T-cell (primary cell): Measurements from ENCODE around the gene EBF4. TPM values are rescaled to one million over a fixed set of nuclear protein-coding genes. Genes with fewer than 3 reads are reported as not detected.

Source experiments
- ATAC-seq, 4 experiments: fragments of 200-7000 bp in 3 of 4; fragments of 150-1000 bp in 1 of 4; cut with Tn5 transposase; replicated peaks in 1 of 4; 1 replicate in 3 of 4; 2 replicates in 1 of 4; pipeline ENCODE4 v1.10.0; 2021; ENCODE audit warnings: moderate library complexity in 3 of 4, mild to moderate bottlenecking in 2 of 4, moderate number of reproducible peaks in 1 of 4
- CTCF ChIA-PET, 2 donors: fragments of 300-600 bp; sonication (Branson Sonifier 250); formaldehyde crosslinking; loops; one replicate each; lab custom pipeline; 2022; ENCODE audit warnings: antibody characterized with exemption in 2 of 2; lab: Charles Lee
- POLR2A ChIA-PET, 2 donors: fragments of 300-600 bp; sonication (Branson Sonifier 250); formaldehyde crosslinking; loops; one replicate each; lab custom pipeline; 2022; ENCODE audit warnings: antibody characterized with exemption in 2 of 2; lab: Charles Lee
- DNase-seq, 35 experiments: peaks; one replicate each; pipeline versions ENCODE4 v3.0.0 to v3.0.0-alpha.2; 2013 to 2023
- H3K27ac ChIP-seq: one replicate; pipeline ENCODE4 v1.5.1; 2013; ENCODE audit warnings: low read length
- H3K27me3 ChIP-seq, 2 experiments: replicated peaks in 1 of 2; 1 replicate in 1 of 2; 2 replicates in 1 of 2; pipeline versions ENCODE4 v1.6.1 to v1.7.0; 2013; ENCODE audit warnings: low read length in 1 of 2, mixed read lengths in 1 of 2; ENCODE audit not compliant: control insufficient read depth in 2 of 2, insufficient read depth in 2 of 2; ENCODE audit errors: extremely low read depth in 1 of 2
- H3K36me3 ChIP-seq, 2 donors: 1 replicate in 1 of 2; 2 replicates in 1 of 2; pipeline versions ENCODE4 v1.6.1 to v1.7.0; 2013; ENCODE audit warnings: low read length in 1 of 2; ENCODE audit not compliant: control insufficient read depth in 2 of 2, insufficient read depth in 1 of 2; ENCODE audit errors: extremely low read depth in 1 of 2
- H3K4me1 ChIP-seq, 2 experiments: 1 replicate in 1 of 2; 2 replicates in 1 of 2; pipeline versions ENCODE4 v1.6.1 to v1.7.0; 2013; ENCODE audit warnings: low read length in 2 of 2, mixed read lengths in 1 of 2; ENCODE audit not compliant: insufficient read depth in 2 of 2, control insufficient read depth in 1 of 2; ENCODE audit errors: extremely low read depth in 1 of 2
- H3K4me3 ChIP-seq, 2 donors: 1 replicate in 1 of 2; 2 replicates in 1 of 2; pipeline versions ENCODE4 v1.5.1 to v1.7.0; 2013; ENCODE audit warnings: mild to moderate bottlenecking in 2 of 2, low read length in 1 of 2, moderate library complexity in 1 of 2; ENCODE audit not compliant: control insufficient read depth in 1 of 2; ENCODE audit errors: extremely low read depth in 1 of 2
- H3K9me3 ChIP-seq: 2 replicates; pipeline ENCODE4 v1.7.0; 2013
- H3K27ac Mint-ChIP-seq, 2 donors: one replicate each; pipeline ENCODE4 v1.8.0; 2020 to 2021; ENCODE audit warnings: mild to moderate bottlenecking in 2 of 2, mixed read lengths in 2 of 2
- H3K27me3 Mint-ChIP-seq, 2 donors: one replicate each; pipeline ENCODE4 v1.8.0; 2021 to 2022; ENCODE audit warnings: mixed read lengths in 2 of 2
- H3K36me3 Mint-ChIP-seq: one replicate; pipeline ENCODE4 v1.8.0; 2021; ENCODE audit warnings: mixed read lengths
- H3K4me1 Mint-ChIP-seq, 3 donors: one replicate each; pipeline ENCODE4 v1.8.0; 2020 to 2022; ENCODE audit warnings: mixed read lengths in 3 of 3, mild to moderate bottlenecking in 1 of 3
- H3K4me3 Mint-ChIP-seq, 3 donors: one replicate each; pipeline ENCODE4 v1.8.0; 2020 to 2022; ENCODE audit warnings: mild to moderate bottlenecking in 3 of 3, mixed read lengths in 3 of 3, moderate library complexity in 3 of 3
- H3K9me3 Mint-ChIP-seq, 3 donors: one replicate each; pipeline ENCODE4 v1.8.0; 2020 to 2022; ENCODE audit warnings: mixed read lengths in 3 of 3
- WGBS: methylation state at CpG from one replicate; pipeline ENCODE4 v1.1.5; 2013; ENCODE audit warnings: missing lambda C conversion rate; ENCODE audit not compliant: insufficient coverage; 5-methylcytosine and 5-hydroxymethylcytosine counted together
- total RNA-seq, 35 experiments: library from RNA in 6 of 35; stranded (reverse) in 6 of 35; fragments of 120-200 nt in 1 of 35; gene quantifications; one replicate each; pipeline versions ENCODE4 v1.2.1 to v1.2.4 and lab custom pipeline; 2013 to 2026

The EBF4 gene
- total RNA-seq, 5 donors from 2014 or later (not counting 1 experiment from before 2014, with no cell fraction given), result 4.2 to 10.5 (median 6.8) TPM

- ChIA-PET POLR2A (no interaction called here), CTCF (no interaction called here)
- ATAC-seq, result no peak
- H3K36me3 ChIP-seq, result no peaks in the 10 kb centered on the region
- WGBS, result 92% methylated on average over 19 of the region's 19 CpGs
- peaks cover 0 to 87% of the 10 kb centered on the region in 2 experiments for H3K27me3 ChIP-seq
- H3K4me3 Mint-ChIP-seq, result peak overlapping the region in 1 of 3 donors; percentile 96
- H3K4me1 ChIP-seq, result peaks cover 4 to 27% of the 10 kb centered on the region in 2 experiments
- no peaks in the 10 kb centered on the region for H3K9me3 Mint-ChIP-seq
- no peak overlapping the region for H3K4me3 ChIP-seq
- H3K27ac Mint-ChIP-seq, result no peak overlapping the region
- peaks cover 24 to 27% (median 25%) of the 10 kb centered on the region in 3 donors for H3K4me1 Mint-ChIP-seq
- peaks cover 55 to 71% of the 10 kb centered on the region in 2 donors for H3K27me3 Mint-ChIP-seq
- H3K9me3 ChIP-seq, result no peaks in the 10 kb centered on the region
- no peak overlapping the region for H3K27ac ChIP-seq
- no peaks in the 10 kb centered on the region for H3K36me3 Mint-ChIP-seq
- DNase-seq, result no peak
Measured at GRCh38 chr20:2798095-2798805, 105.7 kb downstream of the EBF4 start.

GRCh38 chr20:2798814-2799213, 106.2 kb downstream of the EBF4 start:
- CTCF ChIA-PET, result no interaction called here
- peaks cover 51 to 71% of the 10 kb centered on the region in 2 donors for H3K27me3 Mint-ChIP-seq
- H3K36me3 ChIP-seq, result no peaks in the 10 kb centered on the region
- peak overlapping the region; percentile 81 to 96 (median 82) for H3K4me3 Mint-ChIP-seq
- H3K9me3 Mint-ChIP-seq, result no peaks in the 10 kb centered on the region
- no peaks in the 10 kb centered on the region for H3K9me3 ChIP-seq
- peaks cover 0 to 86% of the 10 kb centered on the region in 2 experiments for H3K27me3 ChIP-seq
- ATAC-seq, result no peak
- DNase-seq, result no peak
- H3K4me1 ChIP-seq, result peaks cover 4 to 27% of the 10 kb centered on the region in 2 experiments
- WGBS, result 69% methylated on average over 3 of the region's 6 CpGs
- no peak overlapping the region for H3K4me3 ChIP-seq
- H3K36me3 Mint-ChIP-seq, result no peaks in the 10 kb centered on the region
- peaks cover 24 to 27% (median 25%) of the 10 kb centered on the region in 3 donors for H3K4me1 Mint-ChIP-seq
- no peak overlapping the region for H3K27ac ChIP-seq
- no peak overlapping the region for H3K27ac Mint-ChIP-seq
- POLR2A ChIA-PET, result no interaction called here

- peaks cover 0 to 85% of the 10 kb centered on the region in 2 experiments for H3K27me3 ChIP-seq
- Mint-ChIP-seq H3K27ac (peak overlapping the region in 1 of 2 donors; percentile 65), H3K27me3 (peaks cover 50 to 74% of the 10 kb centered on the region in 2 donors), H3K36me3 (no peaks in the 10 kb centered on the region), H3K9me3 (no peaks in the 10 kb centered on the region), H3K4me1 (peaks cover 24 to 27% (median 25%) of the 10 kb centered on the region in 3 donors), H3K4me3 (peak overlapping the region; percentile 81 to 96 (median 82))
- POLR2A ChIA-PET, result no interaction called here
- CTCF ChIA-PET, result no interaction called here
- H3K9me3 ChIP-seq, result no peaks in the 10 kb centered on the region
- DNase-seq (no peak), ATAC-seq (no peak)
- H3K4me1 ChIP-seq, result peaks cover 4 to 27% of the 10 kb centered on the region in 2 experiments
- WGBS, result 57% methylated on average over 6 of the region's 9 CpGs
- H3K27ac ChIP-seq, result no peak overlapping the region
- H3K36me3 ChIP-seq, result no peaks in the 10 kb centered on the region
- H3K4me3 ChIP-seq, result peak overlapping the region; percentile 33 to 89
Measured at GRCh38 chr20:2799271-2799670, 106.7 kb downstream of the EBF4 start.

DNA sequence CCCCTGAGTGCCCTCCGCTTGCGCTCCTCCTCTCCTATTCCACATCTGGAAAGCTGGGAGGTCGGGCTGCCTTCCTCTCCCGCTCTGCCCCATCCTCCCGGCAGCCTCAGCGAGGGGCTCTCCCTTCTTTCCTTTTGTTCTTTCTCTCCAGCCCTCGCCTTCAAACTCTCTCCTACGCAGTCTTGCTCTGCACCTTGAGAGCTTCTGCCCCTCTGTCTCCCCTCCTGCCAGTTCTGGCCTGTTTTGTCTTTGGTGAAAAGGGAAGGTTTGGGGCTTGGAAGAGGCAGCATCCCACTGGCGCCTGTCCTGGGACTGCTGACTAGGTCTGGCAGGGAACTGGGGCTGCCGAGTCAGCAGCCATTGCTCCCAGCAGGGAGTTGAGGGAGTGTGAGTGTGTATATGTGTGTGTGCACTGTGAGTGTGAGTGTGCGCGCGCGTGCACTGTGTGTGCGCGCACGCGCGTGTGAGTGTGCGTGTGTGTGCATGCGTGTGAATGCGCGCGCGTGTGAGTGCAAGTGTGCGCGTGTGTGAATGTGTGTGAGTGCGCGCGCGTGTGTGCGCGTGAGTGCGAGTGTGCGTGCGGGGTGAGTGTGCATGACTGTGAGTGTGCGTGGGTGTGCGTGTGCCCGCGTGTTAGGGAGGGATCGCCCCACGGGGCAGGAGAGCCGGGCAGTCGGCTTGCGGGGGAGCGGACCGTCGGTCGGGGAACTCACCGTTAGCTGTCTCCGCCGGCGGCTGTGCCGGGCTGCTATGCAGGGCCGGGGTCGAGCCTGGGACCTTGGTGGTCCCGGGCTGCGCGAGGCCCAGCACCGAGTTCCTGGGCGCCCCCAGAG, 107.3 kb downstream of the EBF4 start:
- Histone ChIP-seq H3K27ac (no peak overlapping the region), H3K9me3 (no peaks in the 10 kb centered on the region), H3K36me3 (no peaks in the 10 kb centered on the region), H3K4me1 (peaks cover 4 to 27% of the 10 kb centered on the region in 2 experiments), H3K27me3 (peaks cover 0 to 88% of the 10 kb centered on the region in 2 experiments), H3K4me3 (peak overlapping the region; percentile 33 to 89)
- peak overlapping the region; percentile 81 to 96 (median 82) for H3K4me3 Mint-ChIP-seq
- H3K27ac Mint-ChIP-seq, result peak overlapping the region in 1 of 2 donors; percentile 53
- DNase-seq, result no peak
- 6% methylated on average over 49 of the region's 61 CpGs for WGBS
- H3K4me1 Mint-ChIP-seq, result peaks cover 24 to 27% (median 25%) of the 10 kb centered on the region in 3 donors
- no peaks in the 10 kb centered on the region for H3K9me3 Mint-ChIP-seq
- peak in 3 of 4 experiments; percentile 7 to 38 (median 8) for ATAC-seq
- POLR2A ChIA-PET, result no interaction called here
- H3K36me3 Mint-ChIP-seq, result no peaks in the 10 kb centered on the region
- peaks cover 50 to 78% of the 10 kb centered on the region in 2 donors for H3K27me3 Mint-ChIP-seq
- CTCF ChIA-PET, result no interaction called here

DNA sequence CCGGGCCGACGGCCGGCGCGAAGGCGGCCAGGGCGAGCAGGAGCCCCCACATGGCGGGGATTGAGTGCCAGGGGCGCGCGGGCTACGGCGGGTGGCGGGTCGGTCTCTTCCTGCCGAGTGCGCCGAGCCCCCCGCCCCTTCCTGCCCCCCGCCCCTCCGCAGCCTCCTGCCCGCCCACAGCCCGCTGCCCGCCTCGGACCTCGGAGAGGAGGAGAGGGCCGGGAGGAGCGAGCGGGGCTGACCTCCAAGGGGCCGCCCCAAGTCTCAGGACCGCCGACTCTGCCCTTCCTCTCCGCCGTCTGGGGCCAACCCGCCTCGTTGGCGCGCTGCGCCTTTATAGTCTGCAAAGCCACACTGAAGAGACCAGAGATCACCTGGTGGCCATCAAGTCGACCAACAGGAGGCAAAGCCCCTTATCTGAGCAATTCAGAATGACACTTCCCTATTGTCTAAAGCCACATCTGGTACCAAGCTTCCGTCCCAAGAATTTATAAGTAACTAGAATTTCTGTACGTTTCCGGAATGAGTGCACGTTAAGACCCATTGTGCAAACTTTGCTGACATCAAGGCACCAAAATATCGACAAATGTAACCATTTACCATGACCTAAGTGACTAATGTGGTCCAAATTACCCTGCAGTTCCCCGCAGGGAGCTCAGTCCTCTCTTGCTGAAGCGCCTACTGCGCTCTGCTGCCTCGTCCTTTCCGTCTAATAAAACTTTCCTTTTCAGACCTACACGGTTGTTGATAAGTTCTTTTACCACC, 108.1 kb downstream of the EBF4 start, which contains the start of gene CPXM1:
TSS of gene CPXM1 (minus strand) at position 107 of the 765 bp plus-strand sequence. CDS start at position 52, 55 bp downstream.
- Histone ChIP-seq H3K4me3 (peak within 1 kb of the TSS; percentile 33 to 89), H3K27me3 (peaks cover 0 to 88% of the 10 kb centered on the region in 2 experiments), H3K9me3 (no peaks in the 10 kb centered on the region), H3K4me1 (peaks cover 4 to 27% of the 10 kb centered on the region in 2 experiments), H3K27ac (no peak within 1 kb of the TSS), H3K36me3 (no peaks in the 10 kb centered on the region)
- peak within 1 kb of the TSS in 1 of 2 donors; percentile 53 for H3K27ac Mint-ChIP-seq
- WGBS, result 2% methylated on average over 36 of the region's 52 CpGs
- DNase-seq (peak in 2 of 35 experiments; percentile 17 to 24), ATAC-seq (peak; percentile 26 to 56 (median 38))
- peaks cover 50 to 81% of the 10 kb centered on the region in 2 donors for H3K27me3 Mint-ChIP-seq
- ChIA-PET CTCF (no interaction called here), POLR2A (no interaction called here)
- H3K9me3 Mint-ChIP-seq, result no peaks in the 10 kb centered on the region
- H3K4me1 Mint-ChIP-seq, result peaks cover 24 to 27% (median 25%) of the 10 kb centered on the region in 3 donors
- peak within 1 kb of the TSS; percentile 81 to 96 (median 82) for H3K4me3 Mint-ChIP-seq
- no peaks in the 10 kb centered on the region for H3K36me3 Mint-ChIP-seq
